Measurements from ENCODE around the gene SLC35A3.
"Not testable (repeated sequence)": the region's sequence is repeated elsewhere in the genome, so short reads cannot be mapped to it uniquely, and the experiment has no call there.

SLC35A3 gene

GRCh38 chr1:99975529-99975928, 5.7 kb downstream of the SLC35A3 start:
- no peak for DNase-seq

- not testable (repeated sequence) for DNase-seq
Observed at GRCh38 chr1:99977326-99977725, 7.5 kb downstream of the SLC35A3 start.

GRCh38 chr1:99978218-99978617, 8.4 kb downstream of the SLC35A3 start:
- no peak for DNase-seq

GRCh38 chr1:99979091-99979490, 9.3 kb downstream of the SLC35A3 start:
- DNase-seq = no peak

- no peak for DNase-seq
Observed at GRCh38 chr1:99980928-99981327, 11.1 kb downstream of the SLC35A3 start.

GRCh38 chr1:99986656-99987225, 16.9 kb downstream of the SLC35A3 start:
- no peak for DNase-seq

GRCh38 chr1:99988210-99988765, 18.5 kb downstream of the SLC35A3 start:
- DNase-seq = no peak

- DNase-seq = no peak
Observed at GRCh38 chr1:99992044-99992722, 22.4 kb downstream of the SLC35A3 start.

GRCh38 chr1:99992760-99993467, 23.1 kb downstream of the SLC35A3 start:
- DNase-seq = no peak

GRCh38 chr1:99993468-99993845, 23.7 kb downstream of the SLC35A3 start:
- no peak for DNase-seq

GRCh38 chr1:99994496-99994895, 24.7 kb downstream of the SLC35A3 start:
- DNase-seq = no peak

- DNase-seq = no peak
Observed at GRCh38 chr1:99996951-99997350, 27.2 kb downstream of the SLC35A3 start.

GRCh38 chr1:100001462-100001861, 31.7 kb downstream of the SLC35A3 start:
- DNase-seq = no peak

- DNase-seq = no peak
Observed at GRCh38 chr1:100005424-100005823, 35.6 kb downstream of the SLC35A3 start.

GRCh38 chr1:100006688-100007087, 36.9 kb downstream of the SLC35A3 start:
- DNase-seq = no peak

GRCh38 chr1:100009458-100009857, 39.7 kb downstream of the SLC35A3 start:
- DNase-seq = no peak

GRCh38 chr1:100010804-100011203, 41.0 kb downstream of the SLC35A3 start:
- DNase-seq = no peak

- DNase-seq = no peak
Observed at GRCh38 chr1:100019220-100019619, 49.4 kb downstream of the SLC35A3 start.

GRCh38 chr1:100023482-100023881, 53.7 kb downstream of the SLC35A3 start:
- no peak for DNase-seq

GRCh38 chr1:100027212-100027611, 57.4 kb downstream of the SLC35A3 start:
- DNase-seq = no peak

- no peak for DNase-seq
Observed at GRCh38 chr1:100028765-100029164, 59.0 kb downstream of the SLC35A3 start.

GRCh38 chr1:100034470-100034869, 64.7 kb downstream of the SLC35A3 start:
- DNase-seq = no peak

- no peak for DNase-seq
Observed at GRCh38 chr1:100035214-100035613, 65.4 kb downstream of the SLC35A3 start.
